Erythroblast (primary cell): Measurements from ENCODE around the gene PEAR1.

ENCODE experiments used
- GATA1 ChIP-seq: IDR thresholded peaks from 2 replicates; pipeline ENCODE4 v1.6.1; 2011; ENCODE audit warnings: low read depth, mild to moderate bottlenecking, control low read depth, low read length, moderate library complexity
- POLR2A ChIP-seq: IDR thresholded peaks from 2 replicates; pipeline ENCODE4 v1.6.1; 2011; ENCODE audit warnings: mild to moderate bottlenecking, low read length

GRCh38 chr1:156944268-156944667 is 50.8 kb downstream of the PEAR1 start:
- TF ChIP-seq POLR2A = no peak
- TF ChIP-seq GATA1 = no peak
